GM12873 (cell line): Measurements from ENCODE around the gene ACP7.

Experiments
- TF ChIP-seq, protein P1 (sequence below): IDR thresholded peaks from 2 replicates; pipeline ENCODE4 v1.5.1; 2012; ENCODE audit warnings: low read depth, mild to moderate bottlenecking, moderate library complexity, low read length, control low read depth; ENCODE audit not compliant: insufficient read depth; ENCODE audit errors: missing control alignments

Gene ACP7

DNA sequence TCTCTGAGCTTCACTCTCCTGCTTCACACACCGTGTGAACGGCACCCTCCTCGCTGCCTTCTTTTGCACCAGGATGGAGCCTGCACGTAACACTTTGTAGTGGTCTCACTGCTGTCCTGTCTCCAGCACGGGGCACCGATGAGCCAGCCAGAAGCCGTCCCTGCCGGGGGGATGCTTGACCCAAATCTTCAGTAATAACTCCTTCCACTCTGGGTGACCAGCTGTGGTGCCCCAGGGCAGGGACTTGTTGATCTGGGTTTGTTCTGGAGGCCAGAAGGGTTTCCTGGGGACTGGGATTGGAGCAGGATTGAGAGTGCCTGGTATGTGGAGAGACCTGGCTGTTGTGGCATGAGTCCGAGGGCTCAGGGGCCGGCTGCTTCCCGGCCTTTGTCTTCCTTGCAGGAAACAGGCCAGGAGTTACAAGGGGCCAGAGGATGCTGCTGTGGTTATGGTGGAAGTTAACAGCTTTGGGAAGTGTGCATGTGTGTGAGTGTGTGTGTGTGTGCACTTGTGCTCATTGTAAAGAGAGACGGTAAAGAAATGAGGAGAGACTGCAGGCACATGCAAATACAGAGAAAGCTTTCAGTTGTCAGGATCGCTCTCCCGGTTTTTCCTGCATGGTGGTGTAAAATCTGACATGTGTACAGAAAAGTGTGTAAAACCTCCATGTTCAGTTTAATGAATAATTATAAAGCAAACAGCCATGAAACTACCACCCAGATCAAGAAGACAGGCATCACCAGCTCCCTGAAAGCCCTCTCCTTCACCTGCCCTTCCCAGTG, 60.3 kb downstream of the ACP7 start:
- TF ChIP-seq, protein P1, sequence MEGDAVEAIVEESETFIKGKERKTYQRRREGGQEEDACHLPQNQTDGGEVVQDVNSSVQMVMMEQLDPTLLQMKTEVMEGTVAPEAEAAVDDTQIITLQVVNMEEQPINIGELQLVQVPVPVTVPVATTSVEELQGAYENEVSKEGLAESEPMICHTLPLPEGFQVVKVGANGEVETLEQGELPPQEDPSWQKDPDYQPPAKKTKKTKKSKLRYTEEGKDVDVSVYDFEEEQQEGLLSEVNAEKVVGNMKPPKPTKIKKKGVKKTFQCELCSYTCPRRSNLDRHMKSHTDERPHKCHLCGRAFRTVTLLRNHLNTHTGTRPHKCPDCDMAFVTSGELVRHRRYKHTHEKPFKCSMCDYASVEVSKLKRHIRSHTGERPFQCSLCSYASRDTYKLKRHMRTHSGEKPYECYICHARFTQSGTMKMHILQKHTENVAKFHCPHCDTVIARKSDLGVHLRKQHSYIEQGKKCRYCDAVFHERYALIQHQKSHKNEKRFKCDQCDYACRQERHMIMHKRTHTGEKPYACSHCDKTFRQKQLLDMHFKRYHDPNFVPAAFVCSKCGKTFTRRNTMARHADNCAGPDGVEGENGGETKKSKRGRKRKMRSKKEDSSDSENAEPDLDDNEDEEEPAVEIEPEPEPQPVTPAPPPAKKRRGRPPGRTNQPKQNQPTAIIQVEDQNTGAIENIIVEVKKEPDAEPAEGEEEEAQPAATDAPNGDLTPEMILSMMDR: no peak

DNA sequence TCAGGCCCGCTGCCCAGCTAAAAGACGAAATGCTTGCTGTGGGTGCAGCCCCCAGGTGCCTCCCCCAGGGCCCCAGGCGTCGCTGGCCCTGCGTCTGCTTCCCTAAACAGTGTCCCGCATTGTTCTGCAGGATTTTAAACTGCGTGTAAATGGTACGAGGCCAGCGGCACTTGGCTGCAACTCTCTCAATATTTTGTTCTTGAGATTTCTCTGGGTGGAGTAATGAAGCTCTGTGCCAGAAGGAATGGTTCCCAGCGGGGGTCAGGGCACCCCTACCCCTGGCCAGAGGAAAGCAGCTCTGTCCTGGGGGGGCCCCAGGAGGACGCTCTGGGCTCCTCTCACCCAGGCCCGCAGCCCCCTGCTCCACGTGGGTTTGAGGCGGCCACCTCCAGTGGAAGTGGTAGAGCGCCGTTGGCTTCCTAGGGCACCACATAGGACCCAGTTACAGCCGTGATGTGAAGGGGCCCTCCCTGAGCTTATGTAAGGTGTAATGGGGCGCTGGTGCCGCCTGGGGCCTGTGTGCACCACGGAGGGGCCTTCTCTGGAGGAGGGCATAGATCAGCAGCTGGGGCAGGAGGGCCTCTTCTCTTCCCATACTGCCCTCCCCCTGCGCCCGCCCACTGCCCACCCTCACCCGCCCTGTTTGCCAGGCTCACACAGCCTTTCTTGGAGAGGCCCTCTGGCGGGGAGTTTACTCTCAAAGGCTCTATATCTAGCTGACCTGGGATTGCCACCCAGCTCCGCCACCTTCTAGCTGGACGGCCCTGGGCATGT, 61.2 kb downstream of the ACP7 start:
- TF ChIP-seq, protein P1: no peak

DNA sequence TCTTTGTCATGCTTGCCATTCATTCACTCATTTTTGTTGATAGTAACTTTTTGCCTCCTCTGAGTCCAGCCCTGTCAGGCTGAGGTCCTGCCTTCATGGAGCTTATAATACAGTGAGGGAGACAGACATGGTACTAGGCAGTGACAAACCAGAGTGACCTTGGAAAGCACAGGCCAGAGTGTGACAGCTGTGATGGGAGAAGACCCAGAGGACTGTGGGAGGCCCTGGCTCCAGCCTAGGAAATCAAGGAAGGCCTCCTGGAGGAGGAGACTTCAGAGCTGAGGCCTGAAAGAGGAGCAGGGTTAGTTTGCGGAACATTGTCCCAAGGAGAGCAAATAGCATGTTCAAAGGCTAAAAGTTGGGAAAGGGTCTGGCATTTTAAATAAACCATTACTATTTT, 61.9 kb downstream of the ACP7 start:
- TF ChIP-seq, protein P1: no peak

DNA sequence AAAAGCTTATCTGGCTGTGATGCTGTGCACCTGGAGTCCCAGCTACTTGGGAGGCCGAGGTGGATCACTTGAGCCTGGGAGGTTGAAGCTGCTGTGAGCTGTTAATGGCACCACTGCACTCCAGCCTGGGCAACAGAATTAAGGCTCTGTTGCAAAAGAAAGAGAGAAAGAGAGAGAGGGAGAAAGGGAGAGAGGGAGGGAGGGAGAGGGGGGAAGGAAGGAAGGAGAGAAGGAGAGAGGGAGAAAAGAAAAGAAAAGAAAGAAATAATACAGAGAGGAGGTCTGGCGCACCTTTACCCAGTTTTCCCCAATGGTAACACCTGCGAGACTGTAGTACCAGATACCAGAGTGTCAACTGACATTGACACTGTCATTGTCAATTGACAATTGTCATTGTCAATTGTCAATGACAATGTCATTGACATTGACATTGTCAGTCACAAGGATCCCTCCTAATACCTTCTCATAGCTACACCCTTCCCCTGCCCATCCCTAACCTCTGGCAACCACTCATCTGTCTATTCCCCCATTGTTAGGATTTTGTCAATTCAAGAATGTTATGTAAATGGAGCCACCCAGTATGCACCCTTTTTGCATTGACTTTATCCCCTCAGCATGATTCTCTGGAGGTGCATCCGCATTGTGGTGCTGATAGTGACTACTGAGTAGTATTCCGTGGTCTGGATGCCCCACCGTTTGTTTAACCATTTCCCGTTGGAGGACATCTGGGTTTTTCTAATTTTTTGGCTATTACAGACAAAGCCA, 62.7 kb downstream of the ACP7 start:
- TF ChIP-seq, protein P1: no peak

DNA sequence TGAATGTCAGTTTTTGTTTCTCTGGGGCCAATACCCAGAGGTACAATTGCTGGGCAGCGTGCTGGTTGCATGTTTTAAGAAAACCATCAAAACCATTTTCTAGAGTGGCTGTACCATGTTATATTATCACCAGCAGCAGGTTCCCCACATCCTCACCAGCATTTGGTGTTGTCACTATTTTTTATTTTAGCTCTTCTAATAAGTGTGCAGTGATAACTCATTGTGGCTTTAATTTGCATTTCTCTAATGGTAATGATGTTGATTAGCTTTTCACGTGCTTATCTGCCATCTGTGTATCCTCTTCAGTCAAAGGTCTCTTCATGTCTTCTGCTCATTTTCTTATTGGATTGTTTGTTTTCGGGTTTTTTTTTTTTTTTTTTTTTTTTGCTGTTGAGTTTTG, 63.3 kb downstream of the ACP7 start:
- TF ChIP-seq, protein P1: no peak

DNA sequence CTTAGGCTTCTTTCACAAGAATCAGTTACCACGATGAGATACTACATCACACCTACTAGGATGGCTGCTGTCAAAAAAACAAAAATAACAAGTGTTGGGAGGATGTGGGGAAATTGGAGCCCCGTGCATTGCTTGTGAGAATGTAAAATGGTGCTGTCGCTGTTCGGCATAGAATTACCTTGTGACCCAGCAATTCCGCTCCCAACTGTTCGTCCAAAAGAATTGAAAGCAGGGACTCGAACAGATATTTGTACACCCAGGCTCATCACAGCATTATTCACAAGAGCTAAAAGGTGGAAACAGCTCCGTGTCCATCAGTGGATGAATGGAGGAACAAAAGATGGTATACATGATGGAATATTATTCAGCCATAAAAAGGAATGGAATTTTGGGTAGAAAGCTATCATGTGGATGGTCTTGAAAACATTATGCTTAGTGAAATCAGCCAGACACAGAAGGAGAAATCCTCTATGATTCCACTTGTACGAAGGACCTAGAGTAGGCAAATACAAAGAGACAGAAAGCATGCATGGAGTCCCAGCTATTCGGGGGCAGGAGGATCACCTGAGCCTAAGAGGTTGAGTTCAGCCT, 64.9 kb downstream of the ACP7 start:
- TF ChIP-seq, protein P1: no peak

DNA sequence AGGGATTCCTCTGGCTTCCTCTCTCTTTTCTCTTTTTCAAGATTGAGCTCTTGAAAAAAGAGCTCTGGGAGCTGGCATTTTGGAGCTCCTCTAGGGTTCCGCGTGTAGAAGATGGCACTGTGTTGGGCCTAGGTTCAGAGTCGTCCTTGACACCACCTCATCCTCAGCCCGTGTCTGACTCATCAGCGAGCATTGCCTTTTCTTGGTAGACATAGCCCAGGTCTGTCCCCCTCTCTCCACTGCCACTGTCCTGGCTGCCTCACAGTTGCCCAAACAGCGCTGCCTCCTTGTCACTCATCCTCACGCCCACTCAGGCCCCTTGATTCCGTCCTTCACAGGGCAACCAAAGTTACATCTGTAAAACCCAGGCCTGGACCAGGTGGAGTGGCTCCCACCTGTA, 66.1 kb downstream of the ACP7 start:
- TF ChIP-seq, protein P1: no peak
